ENCODE data around the gene CACYBP. TPM values are rescaled to one million over a fixed set of nuclear protein-coding genes. Genes with fewer than 3 reads are reported as not detected.

Gene CACYBP
- total and polyA plus RNA-seq, 2 of the 13 experiments (the other 11 are each of a cell fraction or from before 2014, with no cell fraction given) = 18.4 to 183 TPM

- H3K27me3 ChIP-seq (ENCODE audit: control insufficient read depth in 1 of 2, insufficient read depth in 2 of 2, low read length in 2 of 2) = no peaks in the 10 kb centered on the region
- POLR2A ChIA-PET = no interaction called here
- H3K36me3 ChIP-seq (replicated peaks in 1 of 2; ENCODE audit: control insufficient read depth in 1 of 2, insufficient read depth in 2 of 2, low read length in 2 of 2) = no peaks in the 10 kb centered on the region
- H3K79me2 ChIP-seq (ENCODE audit: insufficient read depth, low read length) = no peaks in the 10 kb centered on the region
- FAIRE-seq (no peak), ATAC-seq (no peak), DNase-seq (ENCODE audit: low spot score) (no peak)
- intact Hi-C loops (cut with micrococcal nuclease; ENCODE audit: unreplicated experiment) = no loop called here
- no peak overlapping the region for H2AFZ ChIP-seq (ENCODE audit: low read length)
- peaks cover 36% of the 10 kb centered on the region for H3K4me1 ChIP-seq (ENCODE audit: insufficient read depth, low read length)
- no peak overlapping the region for H3K4me2 ChIP-seq (ENCODE audit: low read depth, low read length)
- H4K20me1 ChIP-seq (ENCODE audit: insufficient read depth, low read length) = no peaks in the 10 kb centered on the region
- 41% methylated on average over 1 of the region's 1 CpG for WGBS (ENCODE audit: low lambda C conversion rate)
- no TSS peak for BruUV-seq (replicated peaks)
- in situ Hi-C loops (cut with HindIII; ENCODE audit: extremely low pct_ligation_motif_present, low pct_unique_long_range_greater_than_20kb) = no loop called here
- no peak overlapping the region for H3K9ac ChIP-seq (ENCODE audit: insufficient read depth, low read depth, low read length)
- CTCF ChIA-PET (ENCODE audit: low intra/inter-chr PET ratio, low total read pairs) = no interaction called here
- no peak overlapping the region for H3K27ac ChIP-seq (ENCODE audit: extremely low read length, insufficient read depth, low read length)
- H3K4me3 ChIP-seq (replicated peaks in 1 of 3; ENCODE audit: insufficient read depth in 1 of 3, low read depth in 2 of 3, low read length in 3 of 3) = no peak overlapping the region
- H3K9me3 ChIP-seq (ENCODE audit: low read length) = no peaks in the 10 kb centered on the region
- no peak for TF ChIP-seq ZNF816 (CRISPR knock-in tag; IDR thresholded peaks at IDR 0.05; ENCODE audit: borderline replicate concordance)
- no peak for TF ChIP-seq SALL2 (CRISPR knock-in tag; IDR thresholded peaks at IDR 0.05)
- no peak for TF ChIP-seq ZNF496 (CRISPR knock-in tag; IDR thresholded peaks at IDR 0.05; ENCODE audit: insufficient replicate concordance)
- TF ChIP-seq HNRNPLL (IDR thresholded peaks at IDR 0.05; ENCODE audit: low read depth, low read length, poor library complexity, severe bottlenecking) = no peak
- TF ChIP-seq SMC3 (IDR thresholded peaks at IDR 0.05; ENCODE audit: low read length) = no peak
- no peak for TF ChIP-seq ZNF770 (CRISPR knock-in tag; IDR thresholded peaks at IDR 0.05)
- TF ChIP-seq RERE (CRISPR knock-in tag; IDR thresholded peaks at IDR 0.05; ENCODE audit: low read depth) = no peak
- no peak for TF ChIP-seq TFE3 (CRISPR knock-in tag; IDR thresholded peaks at IDR 0.05)
- TF ChIP-seq HNRNPH1 (optimal IDR thresholded peaks at IDR 0.05; ENCODE audit: low read depth, low read length) = no peak
- no peak for TF ChIP-seq ZNF180 (CRISPR knock-in tag; IDR thresholded peaks at IDR 0.05; ENCODE audit: borderline replicate concordance, low read depth)
- TF ChIP-seq ZNF570 (CRISPR knock-in tag; IDR thresholded peaks at IDR 0.05; ENCODE audit: borderline replicate concordance) = no peak
- no peak for TF ChIP-seq ZNF547 (CRISPR knock-in tag; IDR thresholded peaks at IDR 0.05)
- TF ChIP-seq ZNF18 (CRISPR knock-in tag; IDR thresholded peaks at IDR 0.05; ENCODE audit: insufficient replicate concordance) = no peak
- TF ChIP-seq ZNF576 (CRISPR knock-in tag; IDR thresholded peaks at IDR 0.05) = no peak
Observed at GRCh38 chr1:174964972-174965361, 34.8 kb upstream of the CACYBP start.

Measured in HepG2 (cell line).